Uterus (tissue), 2 donors: ENCODE data around the gene C17orf75.

Source experiments
- POLR2A ChIP-seq, 2 donors: fragments of 450-650 bp; IDR thresholded peaks; one replicate each; pipeline ENCODE4 v1.6.1; 2016; ENCODE audit warnings: antibody characterized with exemption in 2 of 2, mild to moderate bottlenecking in 1 of 2, moderate library complexity in 1 of 2
- TF ChIP-seq, protein P1 (sequence below), 4 experiments: fragments of 200-600 bp in 2 of 4; fragments of 450-650 bp in 2 of 4; sonication (generic) in 2 of 4; IDR thresholded peaks; one replicate each; pipeline ENCODE4 v1.5.1; 2016 to 2019; ENCODE audit warnings: antibody characterized with exemption in 4 of 4, mild to moderate bottlenecking in 2 of 4, moderate library complexity in 1 of 4

DNA sequence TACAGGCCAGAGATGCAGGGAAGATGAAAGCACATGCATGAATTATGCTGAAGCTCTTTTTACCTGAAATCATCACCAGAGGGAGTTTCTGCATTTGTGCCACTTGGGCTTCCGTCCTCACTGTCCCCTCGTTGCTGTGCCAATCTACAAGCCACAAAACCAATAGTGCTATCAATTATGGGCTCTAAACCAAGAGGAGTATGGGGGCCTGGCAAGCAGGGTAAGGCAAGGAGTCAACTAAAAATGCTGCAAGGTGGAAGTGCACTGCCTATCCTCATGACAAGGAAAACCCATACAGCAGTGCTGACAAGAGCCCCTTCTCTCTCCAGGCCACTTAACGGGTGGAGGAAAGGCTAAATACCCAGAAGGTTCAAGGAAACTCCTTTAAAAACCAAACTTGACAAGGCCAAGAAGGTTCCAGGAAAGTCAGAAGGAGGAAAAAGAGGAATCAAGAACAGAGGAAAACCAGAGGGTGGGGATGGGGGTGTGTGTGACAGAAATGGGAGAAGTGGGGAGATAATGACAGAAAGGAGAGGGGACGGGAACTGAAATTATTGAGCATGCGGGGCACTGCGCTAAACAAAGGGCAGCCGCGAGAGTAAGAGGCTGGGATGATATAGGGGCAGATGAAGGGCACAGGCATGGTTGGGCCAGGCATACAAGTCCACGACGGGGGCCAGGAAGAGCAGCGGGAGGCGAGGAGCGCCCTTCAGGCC lies 674 bp downstream of the C17orf75 start:
- TF ChIP-seq, protein P1, sequence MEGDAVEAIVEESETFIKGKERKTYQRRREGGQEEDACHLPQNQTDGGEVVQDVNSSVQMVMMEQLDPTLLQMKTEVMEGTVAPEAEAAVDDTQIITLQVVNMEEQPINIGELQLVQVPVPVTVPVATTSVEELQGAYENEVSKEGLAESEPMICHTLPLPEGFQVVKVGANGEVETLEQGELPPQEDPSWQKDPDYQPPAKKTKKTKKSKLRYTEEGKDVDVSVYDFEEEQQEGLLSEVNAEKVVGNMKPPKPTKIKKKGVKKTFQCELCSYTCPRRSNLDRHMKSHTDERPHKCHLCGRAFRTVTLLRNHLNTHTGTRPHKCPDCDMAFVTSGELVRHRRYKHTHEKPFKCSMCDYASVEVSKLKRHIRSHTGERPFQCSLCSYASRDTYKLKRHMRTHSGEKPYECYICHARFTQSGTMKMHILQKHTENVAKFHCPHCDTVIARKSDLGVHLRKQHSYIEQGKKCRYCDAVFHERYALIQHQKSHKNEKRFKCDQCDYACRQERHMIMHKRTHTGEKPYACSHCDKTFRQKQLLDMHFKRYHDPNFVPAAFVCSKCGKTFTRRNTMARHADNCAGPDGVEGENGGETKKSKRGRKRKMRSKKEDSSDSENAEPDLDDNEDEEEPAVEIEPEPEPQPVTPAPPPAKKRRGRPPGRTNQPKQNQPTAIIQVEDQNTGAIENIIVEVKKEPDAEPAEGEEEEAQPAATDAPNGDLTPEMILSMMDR (IDR thresholded peaks at IDR 0.05) = no peak
- TF ChIP-seq POLR2A (IDR thresholded peaks at IDR 0.05) = no peak
